Skeletal muscle tissue (tissue), 4 donors: ENCODE results near the gene TAF8. TPM values are rescaled to one million over a fixed set of nuclear protein-coding genes. Genes with fewer than 3 reads are reported as not detected.

Experiments used
- H3K27ac ChIP-seq: one replicate; pipeline ENCODE4 v1.7.0; 2013; ENCODE audit warnings: mild to moderate bottlenecking, low read depth, low read length, inconsistent platforms
- H3K27me3 ChIP-seq, 3 donors: one replicate each; pipeline ENCODE4 v1.7.0; 2013; ENCODE audit warnings: low read length in 3 of 3; ENCODE audit not compliant: control insufficient read depth in 3 of 3, insufficient read depth in 3 of 3
- H3K36me3 ChIP-seq, 3 donors: one replicate each; pipeline ENCODE4 v1.7.0; 2013; ENCODE audit warnings: low read length in 3 of 3; ENCODE audit not compliant: control insufficient read depth in 3 of 3, insufficient read depth in 3 of 3
- H3K4me1 ChIP-seq, 3 donors: one replicate each; pipeline ENCODE4 v1.7.0; 2013; ENCODE audit warnings: low read length in 3 of 3, mild to moderate bottlenecking in 3 of 3; ENCODE audit not compliant: control insufficient read depth in 3 of 3, insufficient read depth in 3 of 3
- H3K4me3 ChIP-seq, 3 donors: one replicate each; pipeline ENCODE4 v1.7.0; 2013; ENCODE audit warnings: low read length in 3 of 3
- H3K9ac ChIP-seq, 3 donors: one replicate each; pipeline ENCODE4 v1.7.0; 2013; ENCODE audit warnings: low read length in 3 of 3, mild to moderate bottlenecking in 3 of 3, moderate library complexity in 2 of 3, low read depth in 1 of 3
- H3K9me3 ChIP-seq, 3 donors: one replicate each; pipeline ENCODE4 v1.7.0; 2013; ENCODE audit warnings: low read length in 3 of 3; ENCODE audit not compliant: control insufficient read depth in 3 of 3
- total RNA-seq: library from RNA; depleted of rRNA; stranded (reverse); fragments of >200 nt; gene quantifications from one replicate; pipeline ENCODE4 v1.2.3, GENCODE V29; 2014
- donor health status: Osteomylitis.

Gene TAF8
- total RNA-seq, 1 donor from 2014 or later, result 17.2 TPM

DNA sequence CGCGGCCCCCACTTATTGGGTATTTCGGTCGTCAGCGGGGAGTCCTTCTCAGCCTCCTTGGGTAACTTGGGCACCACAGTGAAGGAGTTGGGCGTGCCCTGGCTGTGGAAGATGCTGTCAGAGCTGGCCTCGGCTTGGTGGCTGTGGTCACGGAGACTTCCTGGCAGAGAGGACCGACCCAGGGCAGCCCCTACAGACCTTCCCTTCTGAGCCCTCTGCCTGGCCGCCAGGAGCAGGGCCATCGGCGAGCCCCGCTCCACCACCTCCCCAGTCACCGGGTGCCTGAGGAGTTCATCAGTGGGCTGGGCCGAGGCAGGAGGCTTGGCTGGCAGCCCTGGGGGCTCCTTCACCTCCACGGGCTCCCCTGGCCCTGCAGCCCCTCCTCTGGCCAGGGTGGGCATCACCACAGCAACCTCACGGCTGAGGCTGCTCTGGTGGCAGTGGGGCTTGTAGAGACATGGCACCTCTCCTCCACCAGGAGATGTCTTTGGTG lies 54.9 kb downstream of the TAF8 start:
- Histone ChIP-seq H3K4me3 (no peak overlapping the region), H3K9ac (no peak overlapping the region), H3K36me3 (no peaks in the 10 kb centered on the region), H3K9me3 (peaks cover 0 to 4% (median under 1%) of the 10 kb centered on the region in 3 donors), H3K27me3 (peaks cover 12 to 17% (median 15%) of the 10 kb centered on the region in 3 donors), H3K27ac (no peak overlapping the region), H3K4me1 (peaks cover 0 to 4% (median 3%) of the 10 kb centered on the region in 3 donors)

DNA sequence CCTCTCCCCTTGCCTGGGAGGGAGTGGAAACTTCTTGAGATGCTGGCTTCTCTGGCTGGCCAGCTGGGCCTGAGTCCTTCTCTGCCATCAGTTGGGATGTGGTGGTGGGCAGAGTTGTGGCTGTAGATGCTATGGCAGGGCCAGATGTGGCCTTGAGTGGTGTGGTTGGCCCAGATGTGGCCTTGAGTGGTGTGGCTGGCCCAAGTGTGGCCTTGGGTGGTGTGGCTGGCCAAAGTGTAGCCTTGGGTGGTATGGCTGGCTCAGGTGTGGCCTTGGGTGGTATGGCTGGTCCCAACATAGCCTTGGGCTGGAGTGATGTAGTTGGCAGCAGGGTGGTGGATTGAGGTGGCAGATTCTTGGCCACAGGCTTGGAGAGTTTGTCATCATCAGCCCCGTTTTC lies 55.4 kb downstream of the TAF8 start:
- Histone ChIP-seq H3K27me3 (peaks cover 12 to 17% (median 15%) of the 10 kb centered on the region in 3 donors), H3K4me3 (no peak overlapping the region), H3K9me3 (peaks cover 0 to 4% (median 3%) of the 10 kb centered on the region in 3 donors), H3K9ac (no peak overlapping the region), H3K27ac (no peak overlapping the region), H3K4me1 (peaks cover 0 to 4% (median 3%) of the 10 kb centered on the region in 3 donors), H3K36me3 (no peaks in the 10 kb centered on the region)

- Histone ChIP-seq H3K27ac (no peak overlapping the region), H3K9ac (no peak overlapping the region), H3K36me3 (no peaks in the 10 kb centered on the region), H3K27me3 (peaks cover 12 to 17% (median 15%) of the 10 kb centered on the region in 3 donors), H3K4me3 (no peak overlapping the region), H3K9me3 (peaks cover 0 to 4% (median 3%) of the 10 kb centered on the region in 3 donors), H3K4me1 (peaks cover 0 to 4% (median 3%) of the 10 kb centered on the region in 3 donors)
These were observed 56.0 kb downstream of the TAF8 start for GRCh38 chr6:42106112-42107023.

GRCh38 chr6:42108071-42108470 lies 57.7 kb downstream of the TAF8 start:
- no peaks in the 10 kb centered on the region for H3K36me3 ChIP-seq
- peaks cover 0 to 4% (median 3%) of the 10 kb centered on the region in 3 donors for H3K9me3 ChIP-seq
- peaks cover 0 to 4% (median 3%) of the 10 kb centered on the region in 3 donors for H3K4me1 ChIP-seq
- peaks cover 12 to 17% (median 15%) of the 10 kb centered on the region in 3 donors for H3K27me3 ChIP-seq
- H3K9ac ChIP-seq, result no peak overlapping the region
- no peak overlapping the region for H3K4me3 ChIP-seq
- no peak overlapping the region for H3K27ac ChIP-seq

- H3K36me3 ChIP-seq, result no peaks in the 10 kb centered on the region
- peaks cover 0 to 4% (median 3%) of the 10 kb centered on the region in 3 donors for H3K9me3 ChIP-seq
- H3K9ac ChIP-seq, result no peak overlapping the region
- H3K27ac ChIP-seq, result no peak overlapping the region
- peaks cover 0 to 8% (median 1%) of the 10 kb centered on the region in 3 donors for H3K27me3 ChIP-seq
- H3K4me1 ChIP-seq, result no peaks in the 10 kb centered on the region
- no peak overlapping the region for H3K4me3 ChIP-seq
These were observed 60.4 kb downstream of the TAF8 start for GRCh38 chr6:42110683-42111082.

DNA sequence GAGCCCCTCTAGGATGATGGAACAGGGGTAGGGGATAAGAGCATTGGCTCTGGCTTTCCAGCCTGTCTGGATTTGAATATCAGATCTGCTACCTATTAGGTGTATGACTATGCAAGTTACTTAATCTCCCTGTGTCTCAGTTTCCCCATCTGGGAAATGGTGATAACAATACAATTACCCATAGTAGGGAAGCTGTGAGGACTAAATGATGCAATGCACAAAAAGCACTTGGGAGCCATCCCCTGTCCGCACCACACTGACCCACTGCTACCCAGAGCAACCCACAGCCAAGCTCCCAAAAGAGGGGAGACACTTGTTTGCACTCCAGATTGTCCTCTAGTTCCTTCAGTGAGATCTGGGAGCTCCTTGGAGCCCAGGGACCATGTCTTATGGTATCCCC lies 62.0 kb downstream of the TAF8 start:
- Histone ChIP-seq H3K36me3 (no peaks in the 10 kb centered on the region), H3K9me3 (peaks cover 0 to 4% (median 3%) of the 10 kb centered on the region in 3 donors)

GRCh38 chr6:42113936-42114636 lies 63.8 kb downstream of the TAF8 start:
- Histone ChIP-seq H3K9ac (no peak overlapping the region), H3K27ac (no peak overlapping the region)

More for the DNA sequence above, 62.0 kb downstream of the TAF8 start:
- Histone ChIP-seq H3K27ac (no peak overlapping the region), H3K27me3 (peaks cover 0 to 4% (median 0%) of the 10 kb centered on the region in 3 donors), H3K4me1 (no peaks in the 10 kb centered on the region), H3K9ac (no peak overlapping the region), H3K4me3 (no peak overlapping the region)

GRCh38 chr6:42117843-42118161 lies 67.5 kb downstream of the TAF8 start:
- H3K36me3 ChIP-seq, result no peaks in the 10 kb centered on the region
- H3K27me3 ChIP-seq, result no peaks in the 10 kb centered on the region
- H3K4me1 ChIP-seq, result peaks cover 8 to 10% (median 8%) of the 10 kb centered on the region in 3 donors
- no peak overlapping the region for H3K27ac ChIP-seq
- H3K4me3 ChIP-seq, result no peak overlapping the region
- H3K9ac ChIP-seq, result peak overlapping the region; percentile 2 to 67 (median 57)
- no peaks in the 10 kb centered on the region for H3K9me3 ChIP-seq

More at GRCh38 chr6:42113936-42114636, 63.8 kb downstream of the TAF8 start:
- H3K36me3 ChIP-seq, result no peaks in the 10 kb centered on the region
- H3K9me3 ChIP-seq, result peaks cover 0 to 4% (median 3%) of the 10 kb centered on the region in 3 donors
- no peaks in the 10 kb centered on the region for H3K27me3 ChIP-seq
- no peak overlapping the region for H3K4me3 ChIP-seq
- H3K4me1 ChIP-seq, result peaks cover 8 to 10% (median 8%) of the 10 kb centered on the region in 3 donors

DNA sequence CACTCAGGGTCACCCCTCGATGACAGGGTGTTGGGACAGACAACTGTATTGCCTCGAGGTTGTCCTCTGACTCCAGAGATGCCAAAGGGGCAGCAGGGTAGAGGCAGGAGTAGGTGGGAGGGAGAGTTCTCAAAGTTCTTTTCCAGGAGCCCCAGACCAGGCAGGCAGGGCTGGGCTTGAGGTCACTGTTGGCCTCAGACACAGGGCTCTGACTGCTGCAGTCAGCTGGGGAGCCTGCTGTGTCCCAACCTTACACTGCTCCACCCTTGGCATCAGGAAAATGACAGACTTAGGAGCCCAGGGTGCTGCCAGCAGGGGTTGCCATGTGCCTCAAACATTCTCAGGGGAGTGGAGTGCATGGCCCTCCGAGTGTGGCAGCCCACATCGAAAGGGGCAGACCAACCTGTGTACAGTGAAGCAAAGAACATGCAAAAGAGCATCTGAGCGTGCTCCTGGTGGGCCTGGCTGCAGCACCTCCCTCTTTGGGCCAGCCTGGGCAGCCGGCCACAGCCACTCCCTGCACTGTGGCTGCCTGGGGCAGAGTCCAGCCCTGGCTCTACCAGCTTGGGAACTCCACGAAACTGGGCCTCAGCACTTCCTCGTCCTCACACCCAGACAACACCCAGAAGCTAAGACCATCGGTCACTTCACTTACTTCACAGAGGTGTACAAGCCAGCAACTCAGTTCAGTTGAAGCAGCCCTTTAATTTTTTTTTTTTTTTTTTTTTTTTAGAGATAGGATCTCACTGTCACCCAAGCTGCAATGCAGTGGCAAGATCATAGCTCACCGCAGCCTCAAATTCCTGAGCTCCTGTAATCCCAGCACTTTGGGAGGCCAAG lies 68.1 kb downstream of the TAF8 start:
- peak overlapping the region in 1 of 3 donors; percentile 19 for H3K4me3 ChIP-seq
- no peaks in the 10 kb centered on the region for H3K27me3 ChIP-seq
- H3K9ac ChIP-seq, result peak overlapping the region; percentile 2 to 67 (median 57)
- H3K9me3 ChIP-seq, result no peaks in the 10 kb centered on the region
- no peaks in the 10 kb centered on the region for H3K36me3 ChIP-seq
- no peak overlapping the region for H3K27ac ChIP-seq
- H3K4me1 ChIP-seq, result peaks cover 8 to 10% (median 8%) of the 10 kb centered on the region in 3 donors
